GM12891 (cell line): ENCODE measurements around the gene RETN.

Experiments used
- POLR2A ChIP-seq: IDR thresholded peaks from 2 replicates; pipeline ENCODE4 v1.6.1; 2011; ENCODE audit warnings: low read depth, low read length, control low read depth
- POLR2AphosphoS5 ChIP-seq: IDR thresholded peaks from 2 replicates; pipeline ENCODE4 v1.6.1; 2011; ENCODE audit warnings: low read depth, low read length, control low read depth

GRCh38 chr19:7658219-7658686 is 10.6 kb upstream of the RETN start:
- TF ChIP-seq POLR2AphosphoS5 = no peak
- TF ChIP-seq POLR2A = no peak
